Stimulated activated naive CD8-positive, alpha-beta T cell treated with anti-CD3 and anti-CD28 coated beads, Interleukin-15, Interleukin-2, amounts not matched to agents 100 ng/mL and 50 ng/mL, for 24 hours (primary cell): ENCODE results near the gene PRKN.

Experiments
- H3K27ac Mint-ChIP-seq: one replicate; pipeline ENCODE4 v1.8.0; 2021; ENCODE audit warnings: mild to moderate bottlenecking, mixed read lengths
- H3K27me3 Mint-ChIP-seq: one replicate; pipeline ENCODE4 v1.8.0; 2021; ENCODE audit warnings: mixed read lengths
- H3K36me3 Mint-ChIP-seq: one replicate; pipeline ENCODE4 v1.8.0; 2021; ENCODE audit warnings: low read depth, mixed read lengths
- H3K4me1 Mint-ChIP-seq: one replicate; pipeline ENCODE4 v1.8.0; 2021; ENCODE audit warnings: low read depth, mixed read lengths
- H3K4me3 Mint-ChIP-seq: one replicate; pipeline ENCODE4 v1.8.0; 2021; ENCODE audit warnings: mild to moderate bottlenecking, mixed read lengths
- H3K9me3 Mint-ChIP-seq: one replicate; pipeline ENCODE4 v1.8.0; 2021; ENCODE audit warnings: mixed read lengths

The PRKN gene

DNA sequence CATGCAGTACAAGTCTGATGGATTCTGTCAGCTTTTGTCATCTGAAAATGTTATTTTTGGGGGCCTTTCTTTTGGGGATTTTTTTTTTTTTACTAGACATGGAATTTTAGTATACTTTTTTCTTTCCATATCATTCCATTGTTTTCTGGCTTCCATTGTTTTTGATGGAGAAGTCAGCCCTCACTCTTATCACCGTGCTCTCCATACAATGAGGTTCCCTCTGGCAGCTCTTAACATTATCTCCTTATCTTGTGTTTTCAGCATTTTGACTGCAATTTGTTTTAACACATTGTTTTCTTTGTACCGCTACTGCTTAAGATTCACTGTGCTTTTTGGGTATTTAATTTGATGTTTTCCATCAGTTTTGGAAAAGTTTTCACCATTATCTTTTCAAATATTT, 1262.2 kb downstream of the PRKN start:
- no peaks in the 10 kb centered on the region for H3K4me1 Mint-ChIP-seq
- H3K27me3 Mint-ChIP-seq = no peaks in the 10 kb centered on the region
- no peak overlapping the region for H3K4me3 Mint-ChIP-seq
- no peaks in the 10 kb centered on the region for H3K36me3 Mint-ChIP-seq
- H3K9me3 Mint-ChIP-seq = no peaks in the 10 kb centered on the region
- H3K27ac Mint-ChIP-seq = no peak overlapping the region

DNA sequence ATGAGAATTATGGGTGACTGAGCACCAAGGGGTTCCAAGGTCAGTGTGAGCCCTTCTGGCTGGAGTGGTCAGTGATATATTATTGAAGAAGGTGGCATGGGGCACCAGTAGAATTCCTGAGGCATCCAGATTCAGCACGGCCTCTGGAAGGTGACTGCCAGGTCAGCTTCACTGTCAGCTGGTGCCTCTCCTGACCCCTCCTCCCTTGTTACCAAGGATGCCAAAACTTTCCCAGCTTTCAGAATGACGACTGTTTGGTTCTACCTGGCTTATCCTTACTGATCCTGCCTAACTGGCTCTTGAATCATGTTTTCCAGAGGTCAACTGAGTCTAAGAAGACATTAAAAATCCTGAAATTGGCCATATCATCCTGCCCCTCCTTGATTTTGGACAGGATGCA, 1264.5 kb downstream of the PRKN start:
- Mint-ChIP-seq H3K36me3 (no peaks in the 10 kb centered on the region), H3K27me3 (no peaks in the 10 kb centered on the region), H3K4me1 (peaks cover 3% of the 10 kb centered on the region), H3K27ac (no peak overlapping the region), H3K9me3 (no peaks in the 10 kb centered on the region), H3K4me3 (no peak overlapping the region)

DNA sequence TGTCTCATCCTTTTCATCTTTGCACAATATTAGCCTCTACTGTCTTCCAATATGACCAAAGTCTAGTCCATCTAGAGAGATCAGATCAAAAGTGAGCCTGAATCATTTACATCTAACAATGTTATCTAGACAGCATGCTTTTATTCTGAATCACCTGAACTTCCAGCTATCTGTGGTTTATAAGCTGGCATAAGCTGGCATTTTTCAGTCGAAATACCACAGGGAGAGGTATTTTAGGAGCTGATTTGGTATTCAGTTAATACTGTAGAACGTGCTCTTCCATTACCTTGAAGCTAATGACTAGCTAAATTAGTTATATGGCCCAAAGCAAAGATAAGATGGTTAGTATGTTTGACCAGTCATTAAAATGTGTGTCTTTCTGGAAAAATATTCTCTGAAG, 1265.4 kb downstream of the PRKN start:
- H3K27ac Mint-ChIP-seq = no peak overlapping the region
- H3K36me3 Mint-ChIP-seq = no peaks in the 10 kb centered on the region
- H3K9me3 Mint-ChIP-seq = no peaks in the 10 kb centered on the region
- H3K4me3 Mint-ChIP-seq = no peak overlapping the region
- H3K4me1 Mint-ChIP-seq = peaks cover 3% of the 10 kb centered on the region
- H3K27me3 Mint-ChIP-seq = no peaks in the 10 kb centered on the region

DNA sequence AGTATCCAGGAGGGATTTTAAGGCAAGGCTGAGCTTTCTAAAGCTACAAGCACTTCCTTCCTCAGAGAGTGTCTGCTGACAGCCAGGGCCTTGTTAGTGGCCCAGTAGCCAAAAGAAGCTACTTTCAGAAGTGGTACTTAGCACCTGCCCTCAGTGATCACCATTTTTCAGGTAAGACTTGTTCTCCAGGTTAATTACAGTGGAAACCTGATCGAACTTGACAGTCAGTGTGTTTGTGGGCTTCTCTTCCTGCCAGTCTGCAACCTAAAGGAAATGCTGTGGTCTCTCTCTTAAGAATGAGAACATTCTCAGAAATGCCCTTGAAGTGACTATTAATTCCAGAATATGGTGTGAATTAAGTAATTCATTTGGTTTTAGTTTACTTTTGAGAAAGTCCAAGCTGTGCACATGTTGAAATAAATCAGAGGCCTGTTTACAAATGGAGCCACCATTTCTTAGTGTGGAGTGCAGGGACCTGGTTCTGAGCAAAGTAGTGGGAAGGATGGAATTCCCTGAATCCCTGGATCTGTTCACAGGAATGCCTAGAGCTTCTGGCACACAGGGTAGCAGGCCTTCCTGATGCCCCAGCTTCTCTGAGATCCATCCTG, 1268.5 kb downstream of the PRKN start:
- Mint-ChIP-seq H3K4me3 (no peak overlapping the region), H3K36me3 (no peaks in the 10 kb centered on the region), H3K27me3 (no peaks in the 10 kb centered on the region), H3K4me1 (peaks cover 3% of the 10 kb centered on the region), H3K9me3 (no peaks in the 10 kb centered on the region), H3K27ac (no peak overlapping the region)

DNA sequence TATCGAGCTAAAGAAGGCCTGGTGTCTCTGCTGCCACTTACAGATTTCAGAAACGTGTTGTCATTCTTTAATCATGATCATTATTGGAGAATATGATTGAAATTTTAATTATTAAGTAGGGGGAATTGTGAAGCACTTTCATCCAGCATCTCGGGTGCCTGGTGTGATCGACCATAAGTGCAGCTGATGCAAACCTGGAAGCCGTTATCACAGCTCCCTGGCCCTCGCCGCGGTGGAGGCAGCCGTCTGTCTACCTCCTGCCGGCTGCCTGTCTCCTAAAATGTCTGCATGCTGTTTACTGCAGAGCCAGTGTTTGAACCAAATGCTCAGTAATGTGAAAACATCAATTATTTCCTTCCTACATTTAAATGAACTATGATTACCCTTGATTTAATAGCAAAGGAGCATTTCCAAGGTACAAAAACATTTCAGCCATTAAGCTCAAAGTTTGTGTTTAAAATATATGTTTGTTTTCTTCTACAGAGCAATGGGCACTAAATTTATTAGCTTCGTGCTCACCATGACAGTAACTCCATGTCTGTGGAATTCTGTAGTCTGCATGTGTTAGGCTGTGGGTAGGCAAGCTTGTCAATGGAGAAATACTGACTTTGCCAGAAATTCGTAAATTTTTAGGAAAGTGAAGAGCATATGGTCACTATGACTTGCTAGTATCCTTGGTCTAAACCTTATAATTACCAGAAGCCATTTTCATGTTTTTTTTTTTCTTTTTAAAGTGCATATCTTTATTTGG, 1269.2 kb downstream of the PRKN start:
- Mint-ChIP-seq H3K4me3 (no peak overlapping the region), H3K36me3 (no peaks in the 10 kb centered on the region), H3K9me3 (no peaks in the 10 kb centered on the region), H3K4me1 (peaks cover 3% of the 10 kb centered on the region), H3K27me3 (no peaks in the 10 kb centered on the region), H3K27ac (no peak overlapping the region)

DNA sequence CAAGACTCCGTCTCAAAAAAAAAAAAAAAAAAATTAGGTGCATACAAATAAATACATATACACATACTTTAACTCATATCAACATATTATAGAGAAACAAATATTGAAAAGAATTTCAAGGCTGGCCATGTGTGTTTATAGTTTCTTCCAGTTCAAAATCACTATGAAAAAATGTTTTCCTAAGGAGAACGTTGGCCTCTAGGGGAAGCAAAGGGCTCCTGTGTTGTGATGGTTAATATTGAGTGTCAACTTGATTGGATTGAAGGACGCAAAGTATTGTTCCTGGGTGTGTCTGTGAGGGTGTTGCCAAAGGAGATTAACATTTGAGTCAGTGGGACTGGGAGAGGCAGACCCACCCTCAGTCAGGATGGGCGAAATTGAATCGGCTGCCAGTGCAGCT, 1271.7 kb downstream of the PRKN start:
- peaks cover 3% of the 10 kb centered on the region for H3K4me1 Mint-ChIP-seq
- no peaks in the 10 kb centered on the region for H3K27me3 Mint-ChIP-seq
- no peaks in the 10 kb centered on the region for H3K9me3 Mint-ChIP-seq
- no peak overlapping the region for H3K4me3 Mint-ChIP-seq
- H3K36me3 Mint-ChIP-seq = no peaks in the 10 kb centered on the region
- no peak overlapping the region for H3K27ac Mint-ChIP-seq

DNA sequence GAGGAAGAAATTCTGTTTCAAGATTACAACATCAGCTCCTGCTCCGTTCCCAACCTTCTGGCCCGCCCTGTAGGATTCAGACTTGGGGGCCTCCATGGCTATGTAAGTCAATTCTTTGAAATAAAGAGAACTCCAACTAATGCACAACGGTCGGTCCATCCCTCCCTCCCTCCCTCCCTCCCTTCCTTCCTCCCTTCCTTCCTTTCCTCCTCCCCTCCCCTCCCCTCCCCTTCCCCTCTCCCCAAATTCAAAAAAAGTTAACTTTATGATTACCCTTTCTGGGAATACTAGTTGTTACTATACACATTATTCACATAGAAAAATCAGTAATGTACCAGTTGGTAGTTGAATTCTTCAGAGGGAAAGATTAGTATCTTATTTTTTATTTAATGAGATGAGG, 1274.0 kb downstream of the PRKN start:
- H3K27ac Mint-ChIP-seq = no peak overlapping the region
- no peaks in the 10 kb centered on the region for H3K36me3 Mint-ChIP-seq
- H3K9me3 Mint-ChIP-seq = no peaks in the 10 kb centered on the region
- H3K27me3 Mint-ChIP-seq = no peaks in the 10 kb centered on the region
- no peak overlapping the region for H3K4me3 Mint-ChIP-seq
- no peaks in the 10 kb centered on the region for H3K4me1 Mint-ChIP-seq

DNA sequence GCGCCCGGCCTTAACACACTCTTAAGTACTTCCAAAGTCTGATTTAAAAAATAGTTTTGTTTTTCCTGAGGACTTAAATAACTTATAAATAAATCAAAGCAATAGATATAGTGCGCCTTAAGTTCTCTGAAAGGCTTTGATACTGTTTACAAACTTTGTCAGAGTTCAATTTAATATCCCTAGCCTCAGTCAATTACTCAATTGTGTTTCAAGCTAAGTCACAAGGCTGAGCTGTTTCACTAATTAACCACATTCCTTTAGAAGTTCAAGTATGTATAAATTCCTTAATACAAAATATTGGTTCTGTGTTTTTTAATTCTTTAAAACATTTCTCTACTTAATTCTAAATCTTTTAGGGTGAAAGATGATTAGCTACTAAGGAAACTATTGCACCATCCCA, 1275.3 kb downstream of the PRKN start:
- no peak overlapping the region for H3K27ac Mint-ChIP-seq
- H3K9me3 Mint-ChIP-seq = no peaks in the 10 kb centered on the region
- H3K36me3 Mint-ChIP-seq = no peaks in the 10 kb centered on the region
- H3K4me1 Mint-ChIP-seq = no peaks in the 10 kb centered on the region
- no peak overlapping the region for H3K4me3 Mint-ChIP-seq
- no peaks in the 10 kb centered on the region for H3K27me3 Mint-ChIP-seq

DNA sequence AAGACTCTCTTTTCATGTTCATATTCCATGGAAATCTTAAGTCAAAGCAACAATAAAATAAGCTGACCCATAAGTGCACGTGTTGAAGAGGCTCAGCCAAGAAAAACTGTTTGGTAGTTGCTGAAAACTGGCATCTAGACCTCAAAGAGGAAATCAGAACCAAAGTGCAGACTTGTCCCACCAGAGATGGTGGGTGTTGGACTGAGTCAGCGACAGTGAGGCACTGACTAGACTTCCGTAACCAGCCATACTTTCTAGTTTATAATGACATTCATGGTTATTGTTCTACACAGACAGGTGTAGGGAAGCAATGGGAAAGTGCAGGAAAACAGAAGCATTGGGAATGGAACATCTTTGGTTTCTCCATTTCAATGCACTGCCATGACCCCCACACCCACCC, 1278.0 kb downstream of the PRKN start:
- Mint-ChIP-seq H3K9me3 (no peaks in the 10 kb centered on the region), H3K27me3 (no peaks in the 10 kb centered on the region), H3K36me3 (no peaks in the 10 kb centered on the region), H3K4me1 (no peaks in the 10 kb centered on the region), H3K27ac (no peak overlapping the region), H3K4me3 (no peak overlapping the region)

DNA sequence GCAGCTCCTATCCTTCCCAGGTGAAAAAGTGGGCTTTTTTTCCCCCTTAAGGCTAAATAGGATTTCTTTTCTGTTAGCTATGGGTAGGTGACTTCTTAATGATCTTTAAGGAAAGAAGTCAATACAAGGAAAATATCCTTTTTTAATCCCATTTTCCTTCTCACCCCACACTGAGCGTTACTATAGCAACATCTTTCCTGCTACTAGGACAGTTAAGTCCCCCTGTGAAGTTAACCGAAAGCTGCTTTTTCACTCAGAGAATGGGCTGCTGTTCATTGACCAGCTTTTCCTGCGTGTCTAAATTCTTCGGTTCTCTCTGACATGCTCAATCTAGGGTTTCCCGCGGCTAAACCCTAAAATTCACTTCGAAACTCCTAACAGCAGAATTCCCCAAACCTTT, 1280.6 kb downstream of the PRKN start:
- H3K4me1 Mint-ChIP-seq = no peaks in the 10 kb centered on the region
- H3K4me3 Mint-ChIP-seq = no peak overlapping the region

DNA sequence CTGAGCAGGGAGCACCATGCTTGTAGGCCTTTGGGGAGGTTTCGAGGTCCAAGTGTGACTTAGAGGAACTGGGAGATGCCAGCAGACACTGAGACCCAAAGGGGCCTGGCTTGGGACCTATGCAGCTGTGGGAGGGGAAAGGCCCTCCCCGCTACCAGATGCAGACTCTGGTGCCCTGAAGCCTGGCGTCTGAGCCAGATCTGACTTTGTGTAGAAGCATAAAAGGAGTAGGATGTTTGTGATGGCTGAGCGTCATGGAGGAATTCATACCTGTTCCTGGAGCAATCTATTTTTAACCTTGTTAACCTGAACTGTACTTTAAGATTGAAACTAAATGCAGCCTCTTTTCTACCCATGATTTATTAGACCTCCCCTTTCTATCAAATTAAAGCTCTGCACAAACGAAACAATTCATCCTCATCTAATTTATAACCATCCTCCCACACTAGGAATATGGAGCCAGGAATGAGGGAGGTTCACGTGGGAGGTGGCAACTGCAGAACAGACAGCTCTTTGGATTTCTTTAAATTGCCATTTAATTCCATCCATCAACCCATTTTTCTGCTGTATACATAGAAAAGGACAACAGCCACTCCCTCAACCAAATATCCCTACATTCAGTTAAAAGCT, 1281.2 kb downstream of the PRKN start:
- Mint-ChIP-seq H3K9me3 (no peaks in the 10 kb centered on the region), H3K27me3 (no peaks in the 10 kb centered on the region), H3K4me3 (no peak overlapping the region), H3K36me3 (no peaks in the 10 kb centered on the region), H3K4me1 (no peaks in the 10 kb centered on the region), H3K27ac (no peak overlapping the region)

More for the DNA sequence above, 1280.6 kb downstream of the PRKN start:
- no peaks in the 10 kb centered on the region for H3K9me3 Mint-ChIP-seq
- no peak overlapping the region for H3K27ac Mint-ChIP-seq
- no peaks in the 10 kb centered on the region for H3K27me3 Mint-ChIP-seq
- H3K36me3 Mint-ChIP-seq = no peaks in the 10 kb centered on the region

DNA sequence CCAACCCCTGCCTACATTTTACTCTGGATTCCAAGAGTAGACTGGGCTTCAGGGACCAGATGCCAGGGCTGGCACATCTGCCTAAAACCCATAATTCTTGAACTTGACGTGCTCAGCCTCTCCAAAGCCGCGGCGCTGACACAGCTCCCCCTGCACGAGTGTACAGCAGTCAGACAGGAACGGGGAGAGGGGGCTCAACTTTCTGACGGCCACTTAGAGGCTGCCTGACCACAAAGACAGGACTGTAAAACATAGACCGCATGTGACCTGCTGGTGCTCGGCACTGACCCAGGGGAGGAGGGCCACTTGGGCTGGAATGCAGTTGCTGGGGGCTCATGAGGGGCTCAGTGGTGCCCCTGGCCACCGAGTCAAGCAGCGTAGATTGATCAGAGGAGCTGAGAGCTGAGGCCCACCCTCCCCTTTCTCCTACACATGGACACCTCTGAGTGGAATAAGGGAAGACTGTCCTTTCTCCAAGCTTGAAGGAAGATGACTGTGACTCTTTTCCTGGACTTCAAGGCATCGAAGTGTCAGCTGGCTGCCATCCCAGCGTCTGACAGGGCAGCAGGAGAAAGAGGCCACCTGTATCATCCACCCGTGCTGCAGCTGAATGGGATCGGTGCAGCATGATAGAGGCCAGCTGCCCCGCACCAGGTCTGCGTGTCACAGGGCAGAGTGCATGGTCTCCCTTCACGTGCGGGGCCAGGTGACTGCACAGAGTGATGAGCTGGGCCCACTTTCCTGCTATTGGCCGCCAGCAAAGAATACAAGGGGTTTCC, 1282.4 kb downstream of the PRKN start:
- no peaks in the 10 kb centered on the region for H3K4me1 Mint-ChIP-seq
- H3K27ac Mint-ChIP-seq = no peak overlapping the region
- no peaks in the 10 kb centered on the region for H3K36me3 Mint-ChIP-seq
- no peaks in the 10 kb centered on the region for H3K9me3 Mint-ChIP-seq
- no peaks in the 10 kb centered on the region for H3K27me3 Mint-ChIP-seq
- H3K4me3 Mint-ChIP-seq = no peak overlapping the region

DNA sequence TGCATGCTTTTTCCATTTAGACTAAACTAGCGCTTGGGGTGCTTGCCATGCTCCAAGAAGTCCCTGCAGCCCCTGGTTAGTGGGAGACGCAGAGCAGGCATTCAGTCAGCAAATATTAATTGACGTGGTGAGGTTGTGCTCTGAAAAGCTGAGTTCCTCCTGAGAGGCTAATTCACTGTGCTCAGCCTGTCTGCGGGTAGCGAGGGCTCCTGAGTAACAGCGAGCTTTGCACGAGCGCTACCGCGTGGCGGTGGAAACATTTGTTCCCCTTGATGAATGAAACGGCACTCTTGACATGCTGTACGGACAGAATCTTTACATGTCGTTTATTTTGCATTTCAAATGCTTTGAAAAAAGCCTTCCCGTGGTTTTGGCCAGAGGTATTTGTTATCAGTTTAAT, 1283.1 kb downstream of the PRKN start:
- H3K36me3 Mint-ChIP-seq = no peaks in the 10 kb centered on the region
- H3K4me1 Mint-ChIP-seq = no peaks in the 10 kb centered on the region
- no peak overlapping the region for H3K4me3 Mint-ChIP-seq
- no peaks in the 10 kb centered on the region for H3K27me3 Mint-ChIP-seq
- H3K9me3 Mint-ChIP-seq = no peaks in the 10 kb centered on the region
- no peak overlapping the region for H3K27ac Mint-ChIP-seq

DNA sequence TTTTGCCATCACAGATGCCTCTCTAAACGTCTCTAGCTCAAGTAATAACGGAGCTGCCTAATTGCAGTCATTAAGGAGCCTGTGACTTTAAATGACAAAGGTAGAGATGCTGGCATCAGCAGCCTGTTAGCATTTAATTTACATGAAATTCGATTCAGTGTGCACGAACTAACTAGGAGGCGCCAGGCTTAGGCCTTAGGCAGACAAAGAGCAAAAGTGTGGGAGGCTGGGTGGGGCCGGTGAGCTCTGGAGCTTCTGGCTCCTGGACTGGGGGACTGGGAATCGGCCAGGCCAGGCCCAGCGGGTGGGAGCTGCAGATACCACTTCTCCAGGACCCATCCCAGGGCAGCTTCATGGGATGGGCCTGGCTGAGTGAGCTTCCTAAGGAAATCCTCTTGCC, 1283.7 kb downstream of the PRKN start:
- Mint-ChIP-seq H3K9me3 (no peaks in the 10 kb centered on the region), H3K4me3 (no peak overlapping the region), H3K27me3 (no peaks in the 10 kb centered on the region), H3K36me3 (no peaks in the 10 kb centered on the region), H3K4me1 (no peaks in the 10 kb centered on the region), H3K27ac (no peak overlapping the region)

DNA sequence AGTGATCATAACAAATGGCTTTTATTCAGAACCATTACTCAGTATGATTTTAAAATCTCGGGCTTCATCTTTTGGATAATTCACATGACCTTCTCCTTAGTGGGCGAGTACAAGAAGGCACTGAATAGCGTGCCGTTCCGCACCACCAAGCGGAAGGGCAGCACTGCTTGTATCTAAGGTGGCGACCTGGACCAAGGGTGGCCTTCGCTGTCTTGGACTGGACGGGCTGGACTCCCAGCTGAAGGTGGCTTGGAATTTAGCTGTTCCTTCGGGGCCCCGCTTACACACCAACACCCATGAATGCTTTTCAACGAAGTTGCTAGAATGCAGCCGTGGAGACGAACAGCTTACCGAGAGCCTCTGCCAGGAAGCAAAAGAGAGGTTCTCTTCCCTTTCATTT, 1285.1 kb downstream of the PRKN start:
- Mint-ChIP-seq H3K4me1 (no peaks in the 10 kb centered on the region), H3K27ac (no peak overlapping the region), H3K4me3 (no peak overlapping the region), H3K36me3 (no peaks in the 10 kb centered on the region), H3K27me3 (no peaks in the 10 kb centered on the region), H3K9me3 (no peaks in the 10 kb centered on the region)
